ENCODE measurements around the gene STRIP1.
A peak's percentile ranks its signal among the peaks of the same experiment; 100 is the strongest.

DNA sequence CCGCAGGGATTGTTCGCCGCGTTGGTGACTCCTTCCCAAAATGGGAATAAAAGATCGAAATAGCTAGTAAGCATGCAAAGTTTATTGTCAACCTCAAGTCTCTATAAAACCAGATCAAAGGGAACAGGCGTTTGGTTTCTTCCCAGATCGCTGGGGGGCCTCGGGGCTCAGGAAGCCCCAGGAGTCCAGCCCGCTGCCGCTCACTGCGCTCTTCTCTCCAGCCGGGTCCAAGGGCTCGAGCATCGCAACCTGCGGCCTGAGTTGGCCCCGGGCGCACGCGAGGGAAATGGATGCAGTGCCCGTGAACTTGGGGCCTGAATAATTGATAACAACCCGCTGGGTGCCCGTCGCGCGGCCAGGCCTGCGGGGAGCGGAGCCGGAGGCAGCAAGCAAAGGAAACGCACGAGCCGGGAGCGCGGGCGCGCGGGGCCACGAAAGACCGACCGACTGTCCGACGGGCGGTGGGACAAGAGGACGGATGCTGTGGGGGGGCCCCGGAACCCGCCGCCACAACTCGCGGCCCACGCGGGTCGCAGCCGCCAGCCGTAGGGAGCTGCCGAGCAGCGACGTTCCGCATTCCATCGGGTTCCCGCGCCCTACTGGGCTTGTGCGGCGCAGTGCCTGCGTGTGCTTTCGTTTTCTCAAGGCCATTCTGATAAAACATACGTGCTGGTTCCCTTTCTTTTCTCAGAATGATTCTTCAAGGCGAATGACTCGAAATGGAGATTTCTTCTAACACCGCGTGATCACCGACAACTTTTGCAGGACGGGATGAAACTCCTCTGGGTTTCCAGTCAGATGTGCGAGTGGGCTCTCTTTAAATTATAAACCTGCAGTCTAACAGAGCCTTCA is 50.0 kb downstream of the STRIP1 start:
- TF ChIP-seq TAF1 (IDR thresholded peaks at IDR 0.05; ENCODE audit: borderline replicate concordance, low read depth, low read length), result no peak
- peak; percentile 42; the same call in 1 of the 2 replicates for TF ChIP-seq POLR2A (IDR thresholded peaks at IDR 0.05; ENCODE audit: low read depth, low read length)
